ENCODE data around the gene SLC38A5.
"Not testable (repeated sequence)": the region's sequence is repeated elsewhere in the genome, so short reads cannot be mapped to it uniquely, and the experiment has no call there.

GRCh38 chrX:48519481-48519880 is 49.4 kb upstream of the SLC38A5 start:
- not testable (repeated sequence) for TF ChIP-seq MAX (IDR thresholded peaks at IDR 0.05); CTCF (IDR thresholded peaks at IDR 0.05); CHD4 (IDR thresholded peaks at IDR 0.05; ENCODE audit: borderline replicate concordance)

All from A549 (cell line).